ENCODE results near the gene ENC1. TPM values are rescaled to one million over a fixed set of nuclear protein-coding genes. Genes with fewer than 3 reads are reported as not detected.

Gene ENC1
- 503 TPM for total RNA-seq

GRCh38 chr5:74640450-74640953 lies at the start of gene ENC1:
TSS of gene ENC1 (minus strand) at chr5:74640728. CDS start at chr5:74636485, 4,243 bp downstream.

DNA sequence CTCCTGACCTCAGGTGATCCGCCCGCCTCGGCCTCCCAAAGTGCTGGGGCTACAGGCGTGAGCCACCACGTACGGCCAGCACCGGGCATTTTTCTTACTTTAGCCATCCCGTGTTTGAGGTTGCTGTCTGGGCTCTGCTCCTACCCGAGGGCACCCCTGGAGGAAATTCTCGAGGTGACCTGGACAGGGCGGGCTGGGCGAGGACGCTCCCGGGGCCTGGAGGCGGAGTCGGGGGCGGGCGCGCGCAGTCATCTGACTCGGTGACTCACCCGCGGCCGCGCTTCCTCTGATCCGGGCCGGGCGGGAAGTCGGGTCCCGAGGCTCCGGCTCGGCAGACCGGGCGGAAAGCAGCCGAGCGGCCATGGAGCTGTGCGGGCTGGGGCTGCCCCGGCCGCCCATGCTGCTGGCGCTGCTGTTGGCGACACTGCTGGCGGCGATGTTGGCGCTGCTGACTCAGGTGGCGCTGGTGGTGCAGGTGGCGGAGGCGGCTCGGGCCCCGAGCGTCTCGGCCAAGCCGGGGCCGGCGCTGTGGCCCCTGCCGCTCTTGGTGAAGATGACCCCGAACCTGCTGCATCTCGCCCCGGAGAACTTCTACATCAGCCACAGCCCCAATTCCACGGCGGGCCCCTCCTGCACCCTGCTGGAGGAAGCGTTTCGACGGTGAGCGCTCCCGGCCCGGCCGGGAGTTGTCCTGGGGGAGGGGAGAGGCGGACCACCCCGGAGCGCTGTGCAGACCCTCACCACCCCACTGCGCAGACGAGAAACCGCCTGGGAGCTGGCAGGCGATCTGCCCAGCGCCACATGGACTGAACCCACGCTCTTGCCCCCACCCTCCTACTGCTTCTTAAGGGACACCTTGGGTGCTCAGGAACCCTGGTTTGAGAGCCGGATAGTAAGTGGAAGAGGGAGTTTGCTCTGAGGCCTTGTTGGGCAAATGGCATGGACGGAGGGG lies 44.6 kb upstream of the ENC1 start, which contains the start of gene HEXB:
HEXB (plus strand) TSS at position 334 of the 952 bp plus-strand sequence; CDS start at position 362, 28 bp downstream.

Other genes with a start within 250 kb of the ENC1 start
- gene HEXB, start 44.5 kb upstream of the ENC1 start, total RNA-seq, result 41.8 TPM
- gene GFM2, start 126.4 kb upstream of the ENC1 start, total RNA-seq, result 60.4 TPM
- 54.7 TPM for gene NSA2, start 126.5 kb upstream of the ENC1 start, total RNA-seq
- gene FAM169A, start 225.7 kb upstream of the ENC1 start, total RNA-seq, result 126 TPM